GM12891 (cell line): ENCODE data around the gene BCL11A.

Experiments
- POLR2A ChIP-seq: IDR thresholded peaks from 2 replicates; pipeline ENCODE4 v1.6.1; 2011; ENCODE audit warnings: low read depth, low read length, control low read depth
- TAF1 ChIP-seq: IDR thresholded peaks from 2 replicates; pipeline ENCODE4 v1.6.1; 2011; ENCODE audit warnings: low read depth, low read length, control low read depth

DNA sequence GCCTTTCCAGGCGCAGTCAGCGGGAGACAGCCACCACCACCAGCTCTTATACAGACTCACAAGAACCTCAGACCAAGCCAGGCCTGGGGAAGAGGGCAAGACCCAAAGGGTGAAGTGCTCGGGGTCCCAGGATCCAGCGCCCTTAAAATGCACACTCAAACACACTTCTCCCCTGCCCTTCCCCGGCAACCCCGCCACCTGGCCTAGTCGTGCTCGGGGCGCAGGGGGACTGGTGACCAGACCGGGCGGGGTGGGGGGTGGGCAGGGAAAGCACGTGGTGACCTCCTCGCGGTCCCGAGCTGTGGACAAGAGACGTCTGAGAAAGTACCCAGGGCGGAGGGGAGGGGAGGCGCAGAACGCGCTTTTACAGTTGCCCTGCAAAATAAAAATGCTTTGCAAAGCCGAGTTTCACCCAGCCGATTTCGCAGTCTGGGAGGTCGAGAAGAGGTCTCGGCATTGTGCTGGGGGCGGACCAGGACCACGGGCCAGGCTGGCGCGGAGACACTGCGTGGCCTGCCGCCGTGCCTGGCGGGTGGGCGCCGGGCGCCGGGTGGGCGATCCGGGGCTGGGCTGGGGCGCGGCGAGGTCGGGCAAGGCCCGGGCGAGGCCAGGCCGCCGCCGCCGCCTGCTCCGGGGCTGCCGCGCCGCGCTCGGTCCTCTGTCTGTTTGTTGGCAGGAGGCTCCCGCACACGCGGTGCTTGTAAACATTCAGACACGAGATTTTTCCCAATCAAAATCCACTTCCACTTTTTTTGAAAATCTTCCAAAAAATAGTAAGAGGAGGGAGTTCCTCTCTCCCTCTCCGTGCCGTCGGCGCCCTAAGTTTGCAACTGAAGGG is 2.0 kb downstream of the BCL11A start:
- TF ChIP-seq POLR2A, result no peak
- TF ChIP-seq TAF1, result no peak
